Prostate gland (tissue), 2 donors: ENCODE data around the gene COL4A2.

ENCODE experiments used
- CTCF ChIP-seq, 4 experiments: fragments of 200-600 bp in 2 of 4; fragments of 450-650 bp in 2 of 4; sonication (generic) in 2 of 4; IDR thresholded peaks; 1 replicate in 3 of 4; 2 replicates in 1 of 4; pipeline ENCODE4 v1.5.1; 2016 to 2019; ENCODE audit warnings: antibody characterized with exemption in 4 of 4, mild to moderate bottlenecking in 2 of 4, moderate library complexity in 2 of 4
- POLR2A ChIP-seq: fragments of 450-650 bp; IDR thresholded peaks from one replicate; pipeline ENCODE4 v1.6.1; 2016; ENCODE audit warnings: antibody characterized with exemption, mild to moderate bottlenecking

- TF ChIP-seq CTCF (IDR thresholded peaks at IDR 0.05) = no peak
- no peak for TF ChIP-seq POLR2A
Observed at GRCh38 chr13:110309661-110310524, 2.8 kb downstream of the COL4A2 start.
